Gastroesophageal sphincter (tissue), 4 donors: ENCODE measurements around the gene PCDH11Y. TPM values are rescaled to one million over a fixed set of nuclear protein-coding genes. Genes with fewer than 3 reads are reported as not detected.
"Not testable (repeated sequence)": the region's sequence is repeated elsewhere in the genome, so short reads cannot be mapped to it uniquely, and the experiment has no call there.

Source experiments
- ATAC-seq: fragments of 150-250 bp; one replicate; pipeline ENCODE4 v1.9.1; 2016; ENCODE audit warnings: mild to moderate bottlenecking, moderate library complexity
- H3K27ac ChIP-seq, 4 donors: fragments of 200-600 bp; sonication (generic) in 3 of 4; 1 replicate in 3 of 4; 2 replicates in 1 of 4; pipeline ENCODE4 v1.5.1; 2016 to 2019
- H3K27me3 ChIP-seq: fragments of 200-600 bp; sonication (generic); one replicate; pipeline ENCODE4 v1.5.1; 2019
- H3K36me3 ChIP-seq, 2 donors: fragments of 200-600 bp; sonication (generic); one replicate each; pipeline ENCODE4 v1.5.1; 2019; ENCODE audit warnings: control low read depth in 1 of 2
- H3K4me1 ChIP-seq, 3 donors: fragments of 200-600 bp; sonication (generic); 1 replicate in 2 of 3; 2 replicates in 1 of 3; pipeline ENCODE4 v1.5.1; 2016 to 2019; ENCODE audit warnings: control low read depth in 2 of 3
- H3K4me3 ChIP-seq, 2 donors: fragments of 200-600 bp; sonication (generic); one replicate each; pipeline ENCODE4 v1.5.1; 2019; ENCODE audit warnings: mild to moderate bottlenecking in 1 of 2, moderate library complexity in 1 of 2
- H3K9me3 ChIP-seq, 3 donors: fragments of 200-600 bp; sonication (generic); one replicate each; pipeline ENCODE4 v1.5.1; 2017 to 2019; ENCODE audit warnings: control low read depth in 2 of 3
- WGBS, 2 donors: methylation state at CpG; one replicate each; pipeline ENCODE4 v1.1.5; 2018; ENCODE audit warnings: low coverage in 1 of 2; 5-methylcytosine and 5-hydroxymethylcytosine counted together
- small RNA-seq, 4 donors: library from RNA; depleted of rRNA; stranded (forward); fragments of <200 nt; gene quantifications; one replicate each; pipeline ENCODE3, GENCODE V24; 2016
- total RNA-seq, 4 donors: library from RNA; depleted of rRNA; stranded (reverse); fragments of >200 nt; gene quantifications; one replicate each; pipeline ENCODE4 v1.1.0, GENCODE V29; 2016

Gene PCDH11Y
- total RNA-seq, 4 donors from 2014 or later: 4.3 to 7.6 TPM; not detected in 2

DNA sequence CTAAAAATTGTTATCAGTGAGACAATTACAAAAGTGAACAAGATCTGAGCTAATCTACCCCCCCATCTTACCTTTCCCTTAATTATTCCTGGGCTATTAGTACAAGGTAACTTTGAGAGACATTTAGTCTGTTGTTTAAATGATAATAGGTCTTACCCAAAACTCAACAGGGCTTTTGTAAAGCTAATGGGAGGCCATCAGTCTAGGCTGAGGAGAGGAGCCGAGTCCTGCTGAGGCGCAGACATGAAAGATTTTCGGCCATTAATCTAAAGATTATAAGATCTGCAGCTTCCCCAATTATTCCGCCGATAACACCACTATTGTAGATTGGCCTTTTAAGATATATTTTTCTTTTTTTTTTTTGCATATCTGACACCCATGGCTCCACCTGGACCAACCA is 708.6 kb downstream of the PCDH11Y start:
- H3K4me3 ChIP-seq, H3K27ac ChIP-seq, H3K9me3 ChIP-seq, H3K27me3 ChIP-seq, ATAC-seq, H3K36me3 ChIP-seq, H3K4me1 ChIP-seq: not testable (repeated sequence)
- WGBS, 2 donors: 100% methylated on average over 5 of the region's 5 CpGs; no CpG with 5 or more reads in 1 of the 2 donors

GRCh38 chrY:5709788-5710381 is 709.8 kb downstream of the PCDH11Y start:
- not testable (repeated sequence) for ATAC-seq, H3K4me3 ChIP-seq
- WGBS, 2 donors: no CpG with 5 or more reads among the region's 1 CpG

GRCh38 chrY:5761403-5761802 is 761.3 kb downstream of the PCDH11Y start:
- not testable (repeated sequence) for H3K4me1 ChIP-seq, H3K27ac ChIP-seq, H3K9me3 ChIP-seq, H3K36me3 ChIP-seq, ATAC-seq, H3K4me3 ChIP-seq, H3K27me3 ChIP-seq
- no CpG with 5 or more reads among the region's 3 CpGs for WGBS, 2 donors

More at GRCh38 chrY:5709788-5710381, 709.8 kb downstream of the PCDH11Y start:
- H3K27ac ChIP-seq, H3K4me1 ChIP-seq, H3K9me3 ChIP-seq, H3K27me3 ChIP-seq, H3K36me3 ChIP-seq: not testable (repeated sequence)

- H3K4me1 ChIP-seq, H3K27me3 ChIP-seq, H3K4me3 ChIP-seq, ATAC-seq, H3K36me3 ChIP-seq, H3K9me3 ChIP-seq, H3K27ac ChIP-seq: not testable (repeated sequence)
- WGBS, 2 donors: no CpG with 5 or more reads among the region's 1 CpG
These were observed 776.4 kb downstream of the PCDH11Y start for GRCh38 chrY:5776485-5776884.

Small RNA genes within 50 kb of the gene (small RNA-seq; reads per million reads assigned to genes)
- gene RNU2-57P (0 reads per million in 4 donors), gene SNX3P1Y (0 reads per million in 4 donors)
